HG03039 (cell line): ENCODE results near the gene LZTR1.
A peak's percentile ranks its signal among the peaks of the same experiment; 100 is the strongest.
"Not testable (repeated sequence)": the region's sequence is repeated elsewhere in the genome, so short reads cannot be mapped to it uniquely, and the experiment has no call there.

Source experiments
- ATAC-seq: cut with Tn5 transposase; IDR thresholded peaks from one replicate; pipeline ENCODE4 v1.9.1; 2021; ENCODE audit warnings: mild to moderate bottlenecking, moderate library complexity; ENCODE audit not compliant: unreplicated experiment

LZTR1 gene

GRCh38 chr22:20981787-20982562 lies at the start of gene LZTR1:
Gene LZTR1 (plus strand): TSS chr22:20982297. CDS start chr22:20982372, 75 bp downstream.
- ATAC-seq, result peak; percentile 69

DNA sequence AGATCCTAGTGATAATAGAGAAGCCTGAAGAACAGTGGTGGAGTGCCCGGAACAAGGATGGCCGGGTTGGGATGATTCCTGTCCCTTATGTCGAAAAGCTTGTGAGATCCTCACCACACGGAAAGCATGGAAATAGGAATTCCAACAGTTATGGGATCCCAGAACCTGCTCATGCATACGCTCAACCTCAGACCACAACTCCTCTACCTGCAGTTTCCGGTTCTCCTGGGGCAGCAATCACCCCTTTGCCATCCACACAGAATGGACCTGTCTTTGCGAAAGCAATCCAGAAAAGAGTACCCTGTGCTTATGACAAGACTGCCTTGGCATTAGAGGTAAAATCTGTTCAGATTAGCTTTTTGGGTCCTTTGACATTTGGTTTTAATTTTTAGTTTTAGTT lies 48.2 kb upstream of the LZTR1 start:
- no peak for ATAC-seq

- ATAC-seq, result not testable (repeated sequence)
Measured at GRCh38 chr22:20935049-20935448, 47.0 kb upstream of the LZTR1 start.

GRCh38 chr22:20935780-20936539 lies 46.1 kb upstream of the LZTR1 start:
- ATAC-seq, result not testable (repeated sequence)

GRCh38 chr22:20937031-20937793 lies 44.9 kb upstream of the LZTR1 start:
- no peak for ATAC-seq

DNA sequence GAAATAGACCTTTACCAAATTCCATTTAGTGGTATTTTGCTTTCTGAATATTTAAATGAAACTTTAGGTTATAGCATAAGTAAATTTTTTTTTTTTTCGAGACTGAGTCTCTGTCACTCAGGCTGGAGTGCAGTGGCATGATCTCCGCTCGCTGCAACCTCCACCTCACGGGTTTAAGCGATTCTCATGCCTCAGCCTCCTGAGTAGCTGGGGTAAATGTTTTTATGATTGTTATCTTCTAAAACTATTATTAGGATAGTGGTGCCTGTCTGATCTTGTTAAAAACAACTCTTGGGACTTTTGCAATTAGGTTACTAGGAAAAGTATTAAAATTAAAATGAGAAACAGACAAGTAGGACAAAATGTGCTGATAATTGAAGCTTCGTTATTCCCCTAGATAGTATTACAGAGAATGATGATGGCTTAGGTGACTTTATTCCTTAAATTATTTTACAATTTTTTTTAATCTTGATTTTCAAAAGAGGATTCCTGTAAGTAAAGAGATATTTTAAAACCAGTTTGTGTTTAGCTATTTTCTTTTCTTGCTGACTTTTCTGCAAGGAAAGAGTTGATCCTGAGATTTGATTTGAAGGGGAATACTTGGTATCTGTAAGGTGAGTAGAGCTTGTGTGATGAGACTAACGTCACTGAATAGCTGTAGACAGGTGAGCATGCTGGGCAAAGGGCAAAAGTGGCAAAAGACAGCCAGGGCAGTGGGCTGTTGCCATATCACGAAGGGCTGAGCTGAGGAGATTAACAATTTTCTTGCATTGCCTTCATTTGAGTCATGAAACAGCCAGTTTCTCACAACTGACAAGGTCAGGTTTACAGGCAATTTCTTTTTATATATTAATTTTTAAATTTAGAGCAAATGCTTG lies 44.1 kb upstream of the LZTR1 start:
- no peak for ATAC-seq

DNA sequence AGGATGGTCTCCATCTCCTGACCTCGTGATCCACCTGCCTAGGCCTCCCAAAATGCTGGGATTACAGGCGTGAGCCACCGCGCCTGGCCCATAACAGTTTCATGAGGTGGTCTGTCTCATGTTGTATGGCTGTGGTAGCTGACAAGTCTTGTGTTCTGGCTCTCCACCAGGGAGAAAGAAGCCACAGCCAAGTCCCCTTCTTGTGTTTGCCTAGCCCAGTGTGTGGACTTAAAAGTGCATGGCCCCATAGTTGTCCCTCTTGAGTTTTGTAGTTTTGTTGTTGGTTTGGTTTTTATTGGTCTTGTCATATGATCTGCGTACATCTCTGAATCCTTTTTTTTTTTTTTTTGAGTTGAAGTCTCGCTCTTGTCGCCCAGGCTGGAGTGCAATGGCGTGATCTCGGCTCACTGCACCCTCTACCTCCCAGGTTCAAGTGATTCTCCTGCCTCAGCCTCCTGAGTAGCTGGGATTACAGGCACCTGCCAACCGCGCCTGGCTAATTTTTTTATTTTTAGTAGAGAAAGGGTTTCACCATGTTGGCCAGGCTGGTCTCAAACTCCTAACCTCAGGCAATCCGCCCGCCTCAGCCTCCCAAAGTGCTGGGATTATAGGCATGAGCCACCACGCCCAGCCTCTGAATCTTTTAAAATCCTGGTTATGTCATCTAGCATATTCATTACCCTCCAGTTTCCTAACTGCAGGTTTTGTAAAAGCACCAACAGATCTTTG lies 42.5 kb upstream of the LZTR1 start:
- ATAC-seq, result not testable (repeated sequence)

DNA sequence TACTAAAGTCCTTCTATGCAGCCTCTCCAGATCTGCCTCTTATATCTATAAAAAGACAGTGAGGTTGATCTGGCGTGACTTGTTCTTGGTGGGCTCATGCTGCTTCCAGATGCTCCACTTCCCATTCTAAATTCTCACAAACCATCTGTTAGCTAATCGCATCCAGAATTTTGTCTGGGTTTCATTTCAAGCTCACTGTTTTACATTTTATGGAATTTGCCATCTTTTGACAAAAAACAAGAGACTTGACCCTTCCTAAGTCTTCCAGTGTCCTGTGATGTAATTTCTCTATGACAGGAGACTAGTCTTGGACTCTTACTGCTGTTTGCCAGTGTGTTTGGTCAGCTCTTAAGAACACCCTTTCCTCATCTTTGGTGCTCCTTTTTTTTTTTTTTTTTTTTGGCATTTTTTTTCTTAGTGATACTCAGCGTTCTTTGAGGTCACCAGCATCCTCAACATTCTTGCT lies 41.9 kb upstream of the LZTR1 start:
- ATAC-seq, result no peak

GRCh38 chr22:20940904-20941385 lies 41.2 kb upstream of the LZTR1 start:
- ATAC-seq, result no peak

- ATAC-seq, result not testable (repeated sequence)
Measured at GRCh38 chr22:20942203-20942902, 39.7 kb upstream of the LZTR1 start.

DNA sequence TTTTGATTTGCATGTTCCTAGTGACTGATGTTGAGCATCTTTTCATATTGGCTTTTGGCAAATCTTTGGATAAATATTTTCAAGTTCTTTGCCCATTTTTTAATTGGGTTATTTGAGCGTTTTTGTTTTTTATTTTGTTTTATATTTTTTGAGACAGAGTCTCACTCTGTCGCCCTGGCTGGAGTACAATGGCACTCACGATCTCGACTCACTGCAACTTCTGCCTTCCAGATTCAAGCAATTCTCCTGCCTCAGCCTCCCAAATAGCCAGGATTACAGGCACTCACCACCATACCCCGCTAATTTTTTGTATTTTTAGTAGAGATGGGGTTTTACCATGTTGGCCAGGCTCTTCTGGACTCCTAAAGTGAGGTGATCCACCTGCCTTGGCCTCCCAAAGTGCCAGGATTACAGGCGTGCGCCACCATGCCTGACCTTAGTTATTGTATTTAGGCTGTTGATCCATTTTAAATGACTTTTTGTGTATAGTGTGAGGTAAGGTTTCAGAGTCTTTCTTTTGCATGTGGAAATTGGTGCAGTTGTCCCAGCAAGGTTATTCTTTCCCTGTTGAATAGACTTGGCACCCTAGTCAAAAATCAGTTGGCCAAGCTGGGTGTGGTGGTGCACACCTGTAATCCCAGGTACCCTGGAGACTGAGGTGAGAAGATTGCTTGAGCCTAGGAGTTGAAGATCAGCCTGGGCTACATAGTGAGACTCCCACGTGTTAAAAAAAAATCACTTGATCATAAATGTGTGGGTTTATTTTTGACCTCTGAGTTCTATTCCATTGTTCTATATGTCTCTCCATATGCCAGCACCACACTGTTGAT lies 38.8 kb upstream of the LZTR1 start:
- ATAC-seq, result no peak

GRCh38 chr22:20944042-20944441 lies 38.1 kb upstream of the LZTR1 start:
- ATAC-seq, result no peak

DNA sequence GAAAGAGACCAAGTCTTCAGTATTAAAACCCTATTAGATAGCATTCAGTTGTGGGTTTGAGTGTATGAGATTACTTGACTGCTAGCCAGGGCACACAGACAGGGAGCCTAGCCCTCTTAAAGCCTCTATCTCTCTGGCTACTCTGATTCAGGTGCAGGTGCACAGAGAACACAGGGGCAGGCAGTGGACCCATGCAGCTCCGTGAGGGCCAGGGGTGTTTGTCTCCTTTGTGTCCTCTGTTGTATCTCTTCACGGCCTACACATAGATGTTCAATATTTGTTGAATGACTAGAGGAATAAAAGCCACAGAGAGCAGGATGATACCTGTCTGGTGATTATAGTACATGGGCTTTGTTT lies 36.5 kb upstream of the LZTR1 start:
- ATAC-seq, result no peak

GRCh38 chr22:20946080-20946986 lies 35.8 kb upstream of the LZTR1 start:
- ATAC-seq, result no peak

- no peak for ATAC-seq
Measured at GRCh38 chr22:20946991-20947390, 35.1 kb upstream of the LZTR1 start.

- ATAC-seq, result no peak
Measured at GRCh38 chr22:20948450-20948849, 33.6 kb upstream of the LZTR1 start.

- ATAC-seq, result no peak
Measured at GRCh38 chr22:20948989-20949388, 33.1 kb upstream of the LZTR1 start.
